A673 (cell line): ENCODE data around the gene RPL36AL. TPM values are rescaled to one million over a fixed set of nuclear protein-coding genes. Genes with fewer than 3 reads are reported as not detected.

Experiments used
- BruUV-seq: library from RNA; stranded (reverse); fragments of 400-500 nt; replicated peaks from 2 replicates; lab custom pipeline; 2021; lab: Mats Ljungman, UMichigan
- CTCF ChIA-PET: fragments of 300-600 bp; sonication (Branson Sonifier 250); formaldehyde crosslinking; loops from one replicate; lab custom pipeline; 2022; ENCODE audit warnings: antibody characterized with exemption; lab: Charles Lee
- POLR2A ChIA-PET: fragments of 300-600 bp; sonication (Branson Sonifier 250); formaldehyde crosslinking; loops from one replicate; lab custom pipeline; 2022; ENCODE audit warnings: antibody characterized with exemption; ENCODE audit not compliant: low non-redundant PET; lab: Charles Lee
- DNase-seq: peaks from one replicate; pipeline ENCODE4 v3.0.0-alpha.2; 2015; ENCODE audit warnings: low spot score
- H3K27ac ChIP-seq: fragments of 200-600 bp; sonication (generic); 2 replicates; pipeline ENCODE4 v1.5.1; 2016; ENCODE audit warnings: mixed run types, low read depth, mild to moderate bottlenecking, mixed read lengths, antibody characterized with exemption, low read length; ENCODE audit not compliant: poor library complexity, severe bottlenecking
- H3K27me3 ChIP-seq: fragments of 200-600 bp; sonication (generic); replicated peaks from 2 replicates; pipeline ENCODE4 v1.6.1; 2017; ENCODE audit warnings: mixed run types, low read depth, mild to moderate bottlenecking, mixed read lengths, antibody characterized with exemption, low read length; ENCODE audit not compliant: insufficient read depth, poor library complexity
- H3K36me3 ChIP-seq: fragments of 200-600 bp; sonication (generic); 2 replicates; pipeline ENCODE4 v1.6.1; 2016; ENCODE audit warnings: mixed run types, mild to moderate bottlenecking, mixed read lengths, antibody characterized with exemption, low read length; ENCODE audit not compliant: insufficient read depth, poor library complexity, severe bottlenecking
- H3K4me1 ChIP-seq: fragments of 200-600 bp; sonication (generic); 2 replicates; pipeline ENCODE4 v1.6.1; 2017; ENCODE audit warnings: mixed run types, mild to moderate bottlenecking, mixed read lengths, antibody characterized with exemption, low read length; ENCODE audit not compliant: insufficient read depth, poor library complexity, severe bottlenecking
- H3K4me3 ChIP-seq: fragments of 200-600 bp; sonication (generic); 2 replicates; pipeline ENCODE4 v1.5.1; 2016; ENCODE audit warnings: low read depth, mixed run types, mild to moderate bottlenecking, mixed read lengths, low read length; ENCODE audit not compliant: poor library complexity, severe bottlenecking
- H3K9me3 ChIP-seq: fragments of 200-600 bp; sonication (generic); 2 replicates; pipeline ENCODE4 v1.6.1; 2016; ENCODE audit warnings: mixed run types, low read depth, mild to moderate bottlenecking, mixed read lengths, antibody characterized with exemption, low read length; ENCODE audit not compliant: poor library complexity, severe bottlenecking
- CTCF ChIP-seq: fragments of 300-800, 200-600 bp; sonication (generic); conservative IDR thresholded peaks from 2 replicates; pipeline ENCODE4 v1.5.1; 2017; ENCODE audit warnings: low read depth, mild to moderate bottlenecking, antibody characterized with exemption, low read length, moderate library complexity, mixed read lengths
- EZH2 ChIP-seq: fragments of 200-600 bp; sonication (generic); IDR thresholded peaks from 2 replicates; pipeline ENCODE4 v1.6.1; 2017; ENCODE audit warnings: borderline replicate concordance, low read depth, mild to moderate bottlenecking, mixed read lengths, antibody characterized with exemption, low read length; ENCODE audit not compliant: poor library complexity, severe bottlenecking
- intact Hi-C: fragments of 100-400 bp; cut with micrococcal nuclease; formaldehyde crosslinking; loops from one replicate; pipeline ENCODE4 v1.10.0; 2022; ENCODE audit not compliant: unreplicated experiment
- total RNA-seq: library from RNA; stranded (reverse); gene quantifications from 2 replicates; pipeline ENCODE4 v1.2.3, GENCODE V29; 2021

Gene RPL36AL
- total RNA-seq, 1 experiment from 2014 or later = 202 TPM

- no peaks in the 10 kb centered on the region for H3K27me3 ChIP-seq
- no peak overlapping the region for H3K4me3 ChIP-seq
- POLR2A ChIA-PET = interaction anchor here (0.6 kb wide), 1 partner anchor 19 kb away, joined by 5 read pairs; the partner anchor contains the start of gene LRR1
- no peak overlapping the region for H3K27ac ChIP-seq
- BruUV-seq = no TSS peak
- TF ChIP-seq CTCF (no peak), EZH2 (no peak)
- no peak for DNase-seq
- CTCF ChIA-PET = interaction anchor here (0.6 kb wide), 1 partner anchor 12 kb away, joined by 4 read pairs; no protein-coding TSS in a partner anchor
- H3K4me1 ChIP-seq = peaks cover 8% of the 10 kb centered on the region
- no peaks in the 10 kb centered on the region for H3K9me3 ChIP-seq
- H3K36me3 ChIP-seq = peaks cover 42% of the 10 kb centered on the region
- intact Hi-C loops = no loop called here
These were observed 2.4 kb downstream of the RPL36AL start for GRCh38 chr14:49617852-49618519.

DNA sequence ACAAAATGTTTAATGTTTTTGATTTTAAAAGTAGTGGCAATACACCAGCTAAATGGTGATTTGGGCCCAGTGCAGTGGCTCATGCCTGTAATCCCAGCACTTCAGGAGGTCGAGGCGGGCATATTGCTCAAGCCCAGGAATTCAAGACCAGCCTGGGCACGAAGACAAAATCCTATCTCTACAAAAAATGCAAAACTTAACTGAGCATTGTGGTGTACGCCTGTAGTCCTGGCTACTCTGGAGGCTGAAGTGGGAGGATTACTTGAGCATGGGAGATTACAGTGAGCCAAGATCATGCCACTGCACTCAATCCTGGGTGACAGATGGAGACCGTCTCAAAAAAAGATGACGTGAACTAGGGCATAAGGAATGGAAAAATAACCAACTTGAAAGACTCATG, 4.7 kb downstream of the RPL36AL start:
- no TSS peak for BruUV-seq
- H3K27ac ChIP-seq = no peak overlapping the region
- POLR2A ChIA-PET = no interaction called here
- no peaks in the 10 kb centered on the region for H3K9me3 ChIP-seq
- H3K36me3 ChIP-seq = peaks cover 40% of the 10 kb centered on the region
- CTCF ChIA-PET = no interaction called here
- intact Hi-C loops = no loop called here
- no peaks in the 10 kb centered on the region for H3K27me3 ChIP-seq
- TF ChIP-seq EZH2 = no peak
- no peak for TF ChIP-seq CTCF
- no peak overlapping the region for H3K4me3 ChIP-seq
- H3K4me1 ChIP-seq = no peaks in the 10 kb centered on the region
- DNase-seq = no peak

GRCh38 chr14:49614196-49614595, 6.2 kb downstream of the RPL36AL start:
- DNase-seq = no peak
- Histone ChIP-seq H3K27ac (no peak overlapping the region), H3K4me3 (no peak overlapping the region), H3K36me3 (peaks cover 40% of the 10 kb centered on the region), H3K9me3 (no peaks in the 10 kb centered on the region), H3K27me3 (no peaks in the 10 kb centered on the region), H3K4me1 (no peaks in the 10 kb centered on the region)
- POLR2A ChIA-PET = no interaction called here
- CTCF ChIA-PET = no interaction called here
- TF ChIP-seq EZH2 = no peak
- no peak for TF ChIP-seq CTCF
- intact Hi-C loops = no loop called here
- BruUV-seq = no TSS peak
